HepG2 (cell line): Measurements from ENCODE around the gene RAD50. TPM values are rescaled to one million over a fixed set of nuclear protein-coding genes. Genes with fewer than 3 reads are reported as not detected.
A peak's percentile ranks its signal among the peaks of the same experiment; 100 is the strongest.

Source experiments
- ATAC-seq: fragments of 200-7000 bp; cut with Tn5 transposase; 3 replicates; pipeline ENCODE4 v1.9.1; 2020; ENCODE audit warnings: mild to moderate bottlenecking, moderate library complexity
- BruUV-seq: library from RNA; stranded (reverse); fragments of 400-500 nt; replicated peaks from 2 replicates; lab custom pipeline; 2021; lab: Mats Ljungman, UMichigan
- CTCF ChIA-PET: fragments of 300-600 bp; formaldehyde crosslinking; extraction: SDS; loops from one replicate; lab custom pipeline; 2021; ENCODE audit warnings: low total read pairs, inconsistent platforms, low intra/inter-chr PET ratio; lab: Yijun Ruan, JAX
- POLR2A ChIA-PET: fragments of 350-600 bp; sonication (Branson Sonifier 250); formaldehyde crosslinking; loops from one replicate; lab custom pipeline; 2020; ENCODE audit warnings: antibody characterized with exemption, inconsistent platforms; lab: Yijun Ruan, JAX
- DNase-seq: peaks from one replicate; pipeline ENCODE4 v3.0.0-alpha.2; 2015; ENCODE audit warnings: low spot score
- FAIRE-seq: peaks from 3 replicates; lab custom pipeline; 2011; peaks lifted over from hg19 to GRCh38; lab: Jason Lieb, UNC
- H2AFZ ChIP-seq: one replicate; pipeline ENCODE4 v1.6.1; 2011; ENCODE audit warnings: low read length, inconsistent platforms
- H3K27ac ChIP-seq: fragments of 300-600 bp; 3 replicates; pipeline ENCODE4 v1.8.0; 2011; ENCODE audit warnings: mixed run types, mild to moderate bottlenecking, mixed read lengths, low read length, inconsistent platforms; ENCODE audit not compliant: insufficient read depth; ENCODE audit errors: extremely low read length
- H3K27me3 ChIP-seq, 2 experiments: fragments of 200-600 bp in 1 of 2; 2 replicates in 1 of 2; 3 replicates in 1 of 2; pipeline versions ENCODE4 v1.6.0 to v1.8.0; 2011; ENCODE audit warnings: low read length in 2 of 2, mild to moderate bottlenecking in 2 of 2, moderate library complexity in 2 of 2, inconsistent platforms in 1 of 2; ENCODE audit not compliant: insufficient read depth in 2 of 2, control insufficient read depth in 1 of 2
- H3K36me3 ChIP-seq, 2 experiments: fragments of 200-600 bp in 1 of 2; replicated peaks in 1 of 2; 2 replicates in 1 of 2; 3 replicates in 1 of 2; pipeline versions ENCODE4 v1.5.1 to v1.8.0; 2011; ENCODE audit warnings: low read length in 2 of 2, inconsistent platforms in 1 of 2; ENCODE audit not compliant: insufficient read depth in 2 of 2, control insufficient read depth in 1 of 2
- H3K4me1 ChIP-seq: 2 replicates; pipeline ENCODE4 v1.5.1; 2012; ENCODE audit warnings: low read length, inconsistent platforms; ENCODE audit not compliant: insufficient read depth
- H3K4me2 ChIP-seq: 2 replicates; pipeline ENCODE4 v1.6.0; 2011; ENCODE audit warnings: low read depth, low read length, inconsistent platforms
- H3K4me3 ChIP-seq, 3 experiments: fragments of 200-600 bp in 1 of 3; sonication (generic), shearing (Covaris generic) in 1 of 3; replicated peaks in 1 of 3; 2 replicates each; pipeline ENCODE4 v1.5.1; 2011 to 2016; ENCODE audit warnings: low read length in 3 of 3, inconsistent platforms in 2 of 3, low read depth in 2 of 3, mild to moderate bottlenecking in 2 of 3, control low read depth in 1 of 3, mixed read lengths in 1 of 3; ENCODE audit not compliant: insufficient read depth in 1 of 3
- H3K79me2 ChIP-seq: one replicate; pipeline ENCODE4 v1.6.1; 2011; ENCODE audit warnings: low read length, inconsistent platforms; ENCODE audit not compliant: insufficient read depth
- H3K9ac ChIP-seq: 2 replicates; pipeline ENCODE4 v1.6.0; 2011; ENCODE audit warnings: mild to moderate bottlenecking, low read depth, low read length, inconsistent platforms; ENCODE audit not compliant: insufficient read depth
- H3K9me3 ChIP-seq: 2 replicates; pipeline ENCODE4 v1.5.1; 2012; ENCODE audit warnings: mild to moderate bottlenecking, low read length
- H4K20me1 ChIP-seq: 2 replicates; pipeline ENCODE4 v1.6.0; 2011; ENCODE audit warnings: inconsistent platforms, mild to moderate bottlenecking, low read length, moderate library complexity; ENCODE audit not compliant: insufficient read depth
- CREB1 ChIP-seq, 2 experiments: fragments of 450-650 bp in 1 of 2; IDR thresholded peaks; 2 replicates each; pipeline ENCODE4 v1.6.1; 2016 to 2017; ENCODE audit warnings: control low read depth in 1 of 2, mild to moderate bottlenecking in 1 of 2, missing compliant biosample characterization in 1 of 2, missing genetic modification characterization in 1 of 2
- FOSL2 ChIP-seq: sonication (generic); formaldehyde crosslinking; IDR thresholded peaks from 2 replicates; pipeline ENCODE4 v1.4.0; 2020; ENCODE audit warnings: missing genetic modification reagents
- FOXO4 ChIP-seq: sonication (generic); formaldehyde crosslinking; conservative IDR thresholded peaks from 2 replicates; pipeline ENCODE4 v1.8.1; 2023; ENCODE audit warnings: missing genetic modification reagents
- FOXP4 ChIP-seq: sonication (generic); formaldehyde crosslinking; IDR thresholded peaks from 2 replicates; pipeline ENCODE4 v1.4.0; 2020; ENCODE audit warnings: missing genetic modification reagents
- KDM6A ChIP-seq: IDR thresholded peaks from 2 replicates; pipeline ENCODE4 v1.6.1; 2016; ENCODE audit warnings: low read depth
- KMT2A ChIP-seq: sonication (generic); formaldehyde crosslinking; IDR thresholded peaks from 2 replicates; pipeline ENCODE4 v1.4.0; 2020; ENCODE audit warnings: missing genetic modification reagents
- NBN ChIP-seq: fragments of 450-650 bp; conservative IDR thresholded peaks from 2 replicates; pipeline ENCODE4 v1.6.1; 2017
- RXRA ChIP-seq: sonication (generic); formaldehyde crosslinking; IDR thresholded peaks from 2 replicates; pipeline ENCODE4 v1.5.1; 2020; ENCODE audit warnings: missing genetic modification reagents
- SAP130 ChIP-seq: IDR thresholded peaks from 2 replicates; pipeline ENCODE4 v1.6.1; 2016; ENCODE audit warnings: low read depth
- SOX13 ChIP-seq, 3 experiments: fragments of 450-650 bp in 1 of 3; sonication (generic) in 1 of 3; formaldehyde crosslinking in 1 of 3; IDR thresholded peaks in 2 of 3; conservative IDR thresholded peaks in 1 of 3; 2 replicates each; pipeline versions ENCODE4 v1.5.0 to v1.6.1; 2016 to 2020; ENCODE audit warnings: antibody characterized with exemption in 1 of 3, mild to moderate bottlenecking in 1 of 3, missing compliant biosample characterization in 1 of 3, missing genetic modification reagents in 1 of 3, moderate library complexity in 1 of 3
- XBP1 ChIP-seq: sonication (generic); formaldehyde crosslinking; IDR thresholded peaks from 2 replicates; pipeline ENCODE4 v1.5.0; 2020; ENCODE audit warnings: missing genetic modification reagents
- ZNF687 ChIP-seq: sonication (generic); formaldehyde crosslinking; IDR thresholded peaks from 2 replicates; pipeline ENCODE4 v1.5.1; 2020; ENCODE audit warnings: mild to moderate bottlenecking, missing genetic modification reagents, moderate library complexity
- ZNF709 ChIP-seq: sonication (generic); formaldehyde crosslinking; IDR thresholded peaks from 2 replicates; pipeline ENCODE4 v1.5.0; 2020; ENCODE audit warnings: mild to moderate bottlenecking, missing genetic modification reagents
- ZNF781 ChIP-seq: sonication (generic); formaldehyde crosslinking; IDR thresholded peaks from 2 replicates; pipeline ENCODE4 v1.5.1; 2020; ENCODE audit warnings: borderline replicate concordance, mild to moderate bottlenecking, missing genetic modification reagents; ENCODE audit errors: not compliant biosample characterization
- ZNF790 ChIP-seq: sonication (generic); formaldehyde crosslinking; IDR thresholded peaks from 2 replicates; pipeline ENCODE4 v1.8.0; 2022; ENCODE audit warnings: missing genetic modification reagents, mild to moderate bottlenecking, borderline replicate concordance
- WGBS: methylation state at CpG from one replicate; pipeline ENCODE4 v1.1.6; 2017; ENCODE audit warnings: low lambda C conversion rate; 5-methylcytosine and 5-hydroxymethylcytosine counted together
- in situ Hi-C: cut with HindIII; loops from 2 replicates; pipeline ENCODE4 v1.10.0; 2017; ENCODE audit warnings: low pct_unique_long_range_greater_than_20kb; ENCODE audit not compliant: extremely low pct_ligation_motif_present
- intact Hi-C: fragments of 100-400 bp; cut with micrococcal nuclease; formaldehyde crosslinking; loops from one replicate; pipeline ENCODE4 v1.10.0; 2022; ENCODE audit not compliant: unreplicated experiment
- polyA plus RNA-seq, 8 experiments: library from polyadenylated mRNA; depleted of rRNA in 3 of 8; stranded (reverse) in 7 of 8; unstranded in 1 of 8; fragments of >200 nt; fragmentation: Illumina TruSeq in 4 of 8; extraction: Trizol in 4 of 8; gene quantifications; 2 replicates each; pipeline versions ENCODE4 v1.2.1 to v1.2.3, GENCODE V29; 2011 to 2016; ENCODE audit warnings: low read depth in 4 of 8, missing spikeins in 1 of 8, mixed read lengths in 1 of 8; ENCODE audit not compliant: insufficient read depth in 1 of 8
- total RNA-seq, 5 experiments: library from RNA; depleted of rRNA; stranded (reverse); fragments of >200 nt; fragmentation: Illumina TruSeq; extraction: Trizol; gene quantifications; 2 replicates each; pipeline ENCODE4 v1.2.3, GENCODE V29; 2016; ENCODE audit warnings: low read depth in 1 of 5

The RAD50 gene
- total and polyA plus RNA-seq, 2 of the 13 experiments (the other 11 are each of a cell fraction or from before 2014, with no cell fraction given): 19.2 to 23.4 TPM

GRCh38 chr5:132658381-132659302, 101.9 kb downstream of the RAD50 start:
- H3K9ac ChIP-seq: no peak overlapping the region
- no peaks in the 10 kb centered on the region for H4K20me1 ChIP-seq
- ChIA-PET CTCF (no interaction called here), POLR2A (no interaction called here)
- no peak overlapping the region for H3K27ac ChIP-seq
- peaks cover 1 to 5% of the 10 kb centered on the region in 2 experiments; a peak in 2 of 5 replicates for H3K27me3 ChIP-seq
- intact Hi-C loops (no loop called here), in situ Hi-C loops (loop anchor here (25.0 kb wide), 1 partner anchor 271 kb away; no protein-coding TSS in a partner anchor)
- DNase-seq: no peak
- H3K4me1 ChIP-seq: peaks cover 53% of the 10 kb centered on the region
- H3K4me3 ChIP-seq: no peak overlapping the region
- ATAC-seq: peak; percentile 3; the same call in 2 of the 3 replicates
- no peak for FAIRE-seq
- peak overlapping the region; percentile 51 for H3K4me2 ChIP-seq
- H3K36me3 ChIP-seq: no peaks in the 10 kb centered on the region
- H3K9me3 ChIP-seq: no peaks in the 10 kb centered on the region
- no peak overlapping the region for H2AFZ ChIP-seq
- BruUV-seq: no TSS peak
- H3K79me2 ChIP-seq: no peaks in the 10 kb centered on the region
- 28% methylated on average over 7 of the region's 9 CpGs for WGBS
- TF ChIP-seq ZNF687 (CRISPR knock-in tag) (peak; percentile 54), ZNF781 (no peak), KDM6A (no peak), CREB1 (IDR thresholded peaks at IDR 0.05) (no peak), CREB1 (CRISPR knock-in tag; IDR thresholded peaks at IDR 0.05) (no peak), SAP130 (CRISPR knock-in tag) (peak; percentile 55), ZNF790 (CRISPR knock-in tag) (peak; percentile 36; the same call in 1 of the 2 replicates), XBP1 (no peak), FOSL2 (CRISPR knock-in tag) (no peak), NBN (no peak), KMT2A (no peak), FOXP4 (no peak), FOXO4 (CRISPR knock-in tag) (0 out of 2 replicates have a peak, but pooled peaks have one; percentile 43), RXRA (CRISPR knock-in tag) (peak; percentile 22; the same call in 1 of the 2 replicates), ZNF709 (CRISPR knock-in tag) (no peak), SOX13 (IDR thresholded peaks at IDR 0.05) (no peak), SOX13 (CRISPR knock-in tag; conservative IDR thresholded peaks at IDR 0.05 in 1 of 2, IDR thresholded peaks at IDR 0.05 in 1 of 2) (peak in 1 of 2 experiments; percentile 33; a peak in 2 of 4 replicates)
